ENCODE measurements around the gene POLR3E.

The POLR3E gene

GRCh38 chr16:22375963-22376640 is 78.9 kb downstream of the POLR3E start:
- no CpG with 5 or more reads among the region's 8 CpGs for WGBS (ENCODE audit: insufficient coverage, insufficient read length)
- no peaks in the 10 kb centered on the region for H3K36me3 ChIP-seq (ENCODE audit: control insufficient read depth, insufficient read depth, low read length)
- DNase-seq (ENCODE audit: low read depth, low spot score), result no peak

DNA sequence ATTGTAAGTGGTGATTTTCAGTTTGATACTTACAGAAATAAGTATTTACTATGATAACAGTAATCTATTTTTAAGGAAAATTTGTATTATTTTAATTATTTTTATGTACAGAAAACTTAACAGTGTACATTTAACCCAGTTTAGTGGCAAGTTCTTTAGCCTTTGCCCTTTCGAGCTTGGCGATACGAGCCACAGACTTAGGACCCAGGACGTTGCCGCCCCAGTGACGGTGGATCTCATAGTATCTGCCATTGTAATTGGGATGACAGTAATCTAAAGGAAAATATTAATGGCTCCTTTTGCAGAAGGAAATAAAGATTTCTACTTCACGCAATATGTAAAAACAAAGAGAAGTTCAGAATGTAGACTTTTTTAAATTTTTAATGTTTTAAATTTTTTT is 82.4 kb downstream of the POLR3E start:
- Histone ChIP-seq H3K27ac (ENCODE audit: low read length) (no peak overlapping the region), H3K9me3 (ENCODE audit: control insufficient read depth, insufficient read depth, low read length) (no peaks in the 10 kb centered on the region), H3K4me1 (ENCODE audit: control insufficient read depth, insufficient read depth, low read length) (no peaks in the 10 kb centered on the region), H3K4me3 (ENCODE audit: low read length) (no peak overlapping the region), H3K36me3 (ENCODE audit: control insufficient read depth, insufficient read depth, low read length) (no peaks in the 10 kb centered on the region), H3K27me3 (ENCODE audit: control insufficient read depth, insufficient read depth, low read length) (no peaks in the 10 kb centered on the region)
- no CpG with 5 or more reads among the region's 7 CpGs for WGBS (ENCODE audit: insufficient coverage, insufficient read length)
- DNase-seq (ENCODE audit: low read depth, low spot score), result no peak

More at GRCh38 chr16:22375963-22376640, 78.9 kb downstream of the POLR3E start:
- Histone ChIP-seq H3K4me1 (ENCODE audit: control insufficient read depth, insufficient read depth, low read length) (no peaks in the 10 kb centered on the region), H3K27me3 (ENCODE audit: control insufficient read depth, insufficient read depth, low read length) (no peaks in the 10 kb centered on the region), H3K4me3 (ENCODE audit: low read length) (no peak overlapping the region), H3K27ac (ENCODE audit: low read length) (no peak overlapping the region), H3K9me3 (ENCODE audit: control insufficient read depth, insufficient read depth, low read length) (no peaks in the 10 kb centered on the region)

DNA sequence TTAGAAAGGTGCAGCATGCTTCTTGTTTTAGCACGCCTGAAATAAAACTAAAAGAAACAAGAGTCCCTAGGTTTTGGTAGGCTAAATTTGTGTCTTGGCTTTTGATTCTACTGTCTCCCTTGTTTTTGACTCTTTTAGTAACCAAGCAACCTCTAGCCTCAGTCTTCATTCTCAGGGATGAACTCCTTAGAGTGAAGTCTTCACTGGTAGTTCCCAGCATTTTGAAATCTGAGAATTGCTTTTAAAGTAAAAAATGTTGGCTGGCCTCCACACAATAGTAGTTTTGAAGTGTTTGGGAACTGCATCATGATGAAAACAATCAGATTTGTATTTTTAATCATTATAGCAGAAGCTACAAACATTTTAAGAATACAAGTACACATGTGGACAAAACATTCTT is 83.3 kb downstream of the POLR3E start:
- H3K27me3 ChIP-seq (ENCODE audit: control insufficient read depth, insufficient read depth, low read length), result no peaks in the 10 kb centered on the region
- H3K9me3 ChIP-seq (ENCODE audit: control insufficient read depth, insufficient read depth, low read length), result no peaks in the 10 kb centered on the region
- H3K4me3 ChIP-seq (ENCODE audit: low read length), result no peak overlapping the region
- DNase-seq (ENCODE audit: low read depth, low spot score), result no peak
- no peaks in the 10 kb centered on the region for H3K4me1 ChIP-seq (ENCODE audit: control insufficient read depth, insufficient read depth, low read length)
- no CpG with 5 or more reads among the region's 1 CpG for WGBS (ENCODE audit: insufficient coverage, insufficient read length)
- no peak overlapping the region for H3K27ac ChIP-seq (ENCODE audit: low read length)
- no peaks in the 10 kb centered on the region for H3K36me3 ChIP-seq (ENCODE audit: control insufficient read depth, insufficient read depth, low read length)

GRCh38 chr16:22381392-22381791 is 84.2 kb downstream of the POLR3E start:
- H3K4me1 ChIP-seq (ENCODE audit: control insufficient read depth, insufficient read depth, low read length), result no peaks in the 10 kb centered on the region
- no peaks in the 10 kb centered on the region for H3K9me3 ChIP-seq (ENCODE audit: control insufficient read depth, insufficient read depth, low read length)
- H3K27me3 ChIP-seq (ENCODE audit: control insufficient read depth, insufficient read depth, low read length), result no peaks in the 10 kb centered on the region
- no peak overlapping the region for H3K4me3 ChIP-seq (ENCODE audit: low read length)
- H3K36me3 ChIP-seq (ENCODE audit: control insufficient read depth, insufficient read depth, low read length), result no peaks in the 10 kb centered on the region
- DNase-seq (ENCODE audit: low read depth, low spot score), result no peak
- H3K27ac ChIP-seq (ENCODE audit: low read length), result no peak overlapping the region

DNA sequence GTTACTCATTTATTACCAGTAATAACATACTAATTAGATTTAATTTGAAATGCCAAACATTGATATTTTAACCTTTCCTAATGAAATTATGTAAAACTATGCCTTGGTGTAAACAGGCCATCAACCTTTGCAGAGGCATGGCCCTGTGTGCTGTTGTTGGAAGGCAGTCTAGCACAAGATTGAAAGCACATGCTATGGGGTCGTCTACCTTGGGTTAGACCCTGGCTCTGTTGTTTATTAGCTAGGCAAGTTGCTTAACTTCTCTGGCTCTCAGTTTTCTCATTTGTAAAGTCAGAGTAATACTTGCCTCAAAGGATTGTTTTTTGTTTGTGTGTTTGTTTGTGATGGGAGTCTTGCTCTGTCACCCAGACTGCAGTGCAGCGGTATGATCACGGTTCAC is 86.6 kb downstream of the POLR3E start:
- H3K9me3 ChIP-seq (ENCODE audit: control insufficient read depth, insufficient read depth, low read length), result no peaks in the 10 kb centered on the region
- H3K36me3 ChIP-seq (ENCODE audit: control insufficient read depth, insufficient read depth, low read length), result no peaks in the 10 kb centered on the region
- H3K27me3 ChIP-seq (ENCODE audit: control insufficient read depth, insufficient read depth, low read length), result no peaks in the 10 kb centered on the region
- WGBS (ENCODE audit: insufficient coverage, insufficient read length), result no CpG with 5 or more reads among the region's 3 CpGs
- DNase-seq (ENCODE audit: low read depth, low spot score), result no peak
- no peak overlapping the region for H3K27ac ChIP-seq (ENCODE audit: low read length)
- H3K4me3 ChIP-seq (ENCODE audit: low read length), result no peak overlapping the region
- no peaks in the 10 kb centered on the region for H3K4me1 ChIP-seq (ENCODE audit: control insufficient read depth, insufficient read depth, low read length)
